HepG2 (cell line): ENCODE data around the gene RAB14. TPM values are rescaled to one million over a fixed set of nuclear protein-coding genes. Genes with fewer than 3 reads are reported as not detected.

Experiments used
- ATAC-seq: fragments of 200-7000 bp; cut with Tn5 transposase; 3 replicates; pipeline ENCODE4 v1.9.1; 2020; ENCODE audit warnings: mild to moderate bottlenecking, moderate library complexity
- BruUV-seq: library from RNA; stranded (reverse); fragments of 400-500 nt; replicated peaks from 2 replicates; lab custom pipeline; 2021; lab: Mats Ljungman, UMichigan
- CTCF ChIA-PET: fragments of 300-600 bp; formaldehyde crosslinking; extraction: SDS; loops from one replicate; lab custom pipeline; 2021; ENCODE audit warnings: low total read pairs, inconsistent platforms, low intra/inter-chr PET ratio; lab: Yijun Ruan, JAX
- POLR2A ChIA-PET: fragments of 350-600 bp; sonication (Branson Sonifier 250); formaldehyde crosslinking; loops from one replicate; lab custom pipeline; 2020; ENCODE audit warnings: antibody characterized with exemption, inconsistent platforms; lab: Yijun Ruan, JAX
- DNase-seq: peaks from one replicate; pipeline ENCODE4 v3.0.0-alpha.2; 2015; ENCODE audit warnings: low spot score
- FAIRE-seq: peaks from 3 replicates; lab custom pipeline; 2011; peaks lifted over from hg19 to GRCh38; lab: Jason Lieb, UNC
- H2AFZ ChIP-seq: one replicate; pipeline ENCODE4 v1.6.1; 2011; ENCODE audit warnings: low read length, inconsistent platforms
- H3K27ac ChIP-seq: fragments of 300-600 bp; 3 replicates; pipeline ENCODE4 v1.8.0; 2011; ENCODE audit warnings: mixed run types, mild to moderate bottlenecking, mixed read lengths, low read length, inconsistent platforms; ENCODE audit not compliant: insufficient read depth; ENCODE audit errors: extremely low read length
- H3K27me3 ChIP-seq, 2 experiments: fragments of 200-600 bp in 1 of 2; 2 replicates in 1 of 2; 3 replicates in 1 of 2; pipeline versions ENCODE4 v1.6.0 to v1.8.0; 2011; ENCODE audit warnings: low read length in 2 of 2, mild to moderate bottlenecking in 2 of 2, moderate library complexity in 2 of 2, inconsistent platforms in 1 of 2; ENCODE audit not compliant: insufficient read depth in 2 of 2, control insufficient read depth in 1 of 2
- H3K36me3 ChIP-seq, 2 experiments: fragments of 200-600 bp in 1 of 2; replicated peaks in 1 of 2; 2 replicates in 1 of 2; 3 replicates in 1 of 2; pipeline versions ENCODE4 v1.5.1 to v1.8.0; 2011; ENCODE audit warnings: low read length in 2 of 2, inconsistent platforms in 1 of 2; ENCODE audit not compliant: insufficient read depth in 2 of 2, control insufficient read depth in 1 of 2
- H3K4me1 ChIP-seq: 2 replicates; pipeline ENCODE4 v1.5.1; 2012; ENCODE audit warnings: low read length, inconsistent platforms; ENCODE audit not compliant: insufficient read depth
- H3K4me2 ChIP-seq: 2 replicates; pipeline ENCODE4 v1.6.0; 2011; ENCODE audit warnings: low read depth, low read length, inconsistent platforms
- H3K4me3 ChIP-seq, 3 experiments: fragments of 200-600 bp in 1 of 3; sonication (generic), shearing (Covaris generic) in 1 of 3; replicated peaks in 1 of 3; 2 replicates each; pipeline ENCODE4 v1.5.1; 2011 to 2016; ENCODE audit warnings: low read length in 3 of 3, inconsistent platforms in 2 of 3, low read depth in 2 of 3, mild to moderate bottlenecking in 2 of 3, control low read depth in 1 of 3, mixed read lengths in 1 of 3; ENCODE audit not compliant: insufficient read depth in 1 of 3
- H3K79me2 ChIP-seq: one replicate; pipeline ENCODE4 v1.6.1; 2011; ENCODE audit warnings: low read length, inconsistent platforms; ENCODE audit not compliant: insufficient read depth
- H3K9ac ChIP-seq: 2 replicates; pipeline ENCODE4 v1.6.0; 2011; ENCODE audit warnings: mild to moderate bottlenecking, low read depth, low read length, inconsistent platforms; ENCODE audit not compliant: insufficient read depth
- H3K9me3 ChIP-seq: 2 replicates; pipeline ENCODE4 v1.5.1; 2012; ENCODE audit warnings: mild to moderate bottlenecking, low read length
- H4K20me1 ChIP-seq: 2 replicates; pipeline ENCODE4 v1.6.0; 2011; ENCODE audit warnings: inconsistent platforms, mild to moderate bottlenecking, low read length, moderate library complexity; ENCODE audit not compliant: insufficient read depth
- ARNT ChIP-seq: fragments of 450-650 bp; IDR thresholded peaks from 2 replicates; pipeline ENCODE4 v1.6.1; 2017
- HMGA1 ChIP-seq: sonication (generic); formaldehyde crosslinking; conservative IDR thresholded peaks from 2 replicates; pipeline ENCODE4 v1.4.0; 2020; ENCODE audit warnings: missing genetic modification reagents
- HOXA3 ChIP-seq: sonication (generic); formaldehyde crosslinking; IDR thresholded peaks from 2 replicates; pipeline ENCODE4 v1.5.0; 2020; ENCODE audit warnings: missing genetic modification reagents
- KLF9 ChIP-seq: IDR thresholded peaks from 2 replicates; pipeline ENCODE4 v1.6.1; 2016; ENCODE audit warnings: low read depth
- ZNF230 ChIP-seq: sonication (generic); formaldehyde crosslinking; IDR thresholded peaks from 2 replicates; pipeline ENCODE4 v1.4.0; 2020; ENCODE audit warnings: mild to moderate bottlenecking, missing genetic modification reagents
- ZNF510 ChIP-seq: sonication (generic); formaldehyde crosslinking; IDR thresholded peaks from 2 replicates; pipeline ENCODE4 v1.4.0; 2020; ENCODE audit warnings: low read depth, mild to moderate bottlenecking, missing genetic modification reagents
- ZNF713 ChIP-seq: sonication (generic); formaldehyde crosslinking; IDR thresholded peaks from 2 replicates; pipeline ENCODE4 v1.4.0; 2020; ENCODE audit warnings: mild to moderate bottlenecking, missing genetic modification reagents
- ZNF781 ChIP-seq: sonication (generic); formaldehyde crosslinking; IDR thresholded peaks from 2 replicates; pipeline ENCODE4 v1.5.1; 2020; ENCODE audit warnings: borderline replicate concordance, mild to moderate bottlenecking, missing genetic modification reagents; ENCODE audit errors: not compliant biosample characterization
- WGBS: methylation state at CpG from one replicate; pipeline ENCODE4 v1.1.6; 2017; ENCODE audit warnings: low lambda C conversion rate; 5-methylcytosine and 5-hydroxymethylcytosine counted together
- in situ Hi-C: cut with HindIII; loops from 2 replicates; pipeline ENCODE4 v1.10.0; 2017; ENCODE audit warnings: low pct_unique_long_range_greater_than_20kb; ENCODE audit not compliant: extremely low pct_ligation_motif_present
- intact Hi-C: fragments of 100-400 bp; cut with micrococcal nuclease; formaldehyde crosslinking; loops from one replicate; pipeline ENCODE4 v1.10.0; 2022; ENCODE audit not compliant: unreplicated experiment
- polyA plus RNA-seq, 8 experiments: library from polyadenylated mRNA; depleted of rRNA in 3 of 8; stranded (reverse) in 7 of 8; unstranded in 1 of 8; fragments of >200 nt; fragmentation: Illumina TruSeq in 4 of 8; extraction: Trizol in 4 of 8; gene quantifications; 2 replicates each; pipeline versions ENCODE4 v1.2.1 to v1.2.3, GENCODE V29; 2011 to 2016; ENCODE audit warnings: low read depth in 4 of 8, missing spikeins in 1 of 8, mixed read lengths in 1 of 8; ENCODE audit not compliant: insufficient read depth in 1 of 8
- total RNA-seq, 5 experiments: library from RNA; depleted of rRNA; stranded (reverse); fragments of >200 nt; fragmentation: Illumina TruSeq; extraction: Trizol; gene quantifications; 2 replicates each; pipeline ENCODE4 v1.2.3, GENCODE V29; 2016; ENCODE audit warnings: low read depth in 1 of 5
- TF ChIP-seq, protein P1 (sequence below): sonication (generic); formaldehyde crosslinking; IDR thresholded peaks from 2 replicates; pipeline ENCODE4 v1.8.1; 2023; ENCODE audit warnings: mild to moderate bottlenecking, missing genetic modification reagents
- TF ChIP-seq, protein P2 (sequence below): sonication (generic); formaldehyde crosslinking; IDR thresholded peaks from 2 replicates; pipeline ENCODE4 v1.4.0; 2020; ENCODE audit warnings: missing genetic modification reagents, borderline replicate concordance

The RAB14 gene
- total and polyA plus RNA-seq, 2 of the 13 experiments (the other 11 are each of a cell fraction or from before 2014, with no cell fraction given) = 17.4 to 19.3 TPM

DNA sequence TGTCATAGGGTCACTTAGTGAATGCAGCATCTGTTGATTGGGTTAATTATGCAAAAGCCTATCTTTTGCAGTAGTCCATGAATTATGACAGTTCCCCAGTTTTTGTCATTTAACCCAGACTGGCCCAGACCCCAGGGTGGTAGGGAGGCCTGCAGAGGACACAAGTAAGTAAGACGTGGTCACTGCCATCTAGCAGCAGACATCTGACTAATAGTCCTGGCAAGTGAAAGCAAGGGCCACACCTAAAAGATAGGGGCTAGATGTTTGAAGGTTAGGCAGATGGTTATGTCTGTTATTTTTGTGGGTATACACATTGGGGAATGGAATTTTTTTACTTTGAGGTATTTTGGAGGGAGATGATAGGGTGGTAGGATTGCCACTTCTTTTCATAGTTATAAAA, 48.0 kb downstream of the RAB14 start:
- no peak overlapping the region for H2AFZ ChIP-seq
- no peak overlapping the region for H3K4me2 ChIP-seq
- no peaks in the 10 kb centered on the region for H4K20me1 ChIP-seq
- TF ChIP-seq, protein P1, sequence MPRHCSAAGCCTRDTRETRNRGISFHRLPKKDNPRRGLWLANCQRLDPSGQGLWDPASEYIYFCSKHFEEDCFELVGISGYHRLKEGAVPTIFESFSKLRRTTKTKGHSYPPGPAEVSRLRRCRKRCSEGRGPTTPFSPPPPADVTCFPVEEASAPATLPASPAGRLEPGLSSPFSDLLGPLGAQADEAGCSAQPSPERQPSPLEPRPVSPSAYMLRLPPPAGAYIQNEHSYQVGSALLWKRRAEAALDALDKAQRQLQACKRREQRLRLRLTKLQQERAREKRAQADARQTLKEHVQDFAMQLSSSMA (CRISPR knock-in tag) = no peak
- TF ChIP-seq ZNF781 (CRISPR knock-in tag) (no peak), ZNF230 (no peak), KLF9 (no peak), ZNF510 (no peak)
- intact Hi-C loops (no loop called here), in situ Hi-C loops (no loop called here)
- H3K27me3 ChIP-seq = no peaks in the 10 kb centered on the region
- FAIRE-seq (no peak), ATAC-seq (no peak), DNase-seq (no peak)
- H3K4me1 ChIP-seq = no peaks in the 10 kb centered on the region
- no peak overlapping the region for H3K27ac ChIP-seq
- peaks cover 9 to 24% of the 10 kb centered on the region in 2 experiments for H3K36me3 ChIP-seq
- CTCF ChIA-PET = no interaction called here
- POLR2A ChIA-PET = interaction anchor here (1.1 kb wide), 1 partner anchor 15 kb away, joined by 3 read pairs; no protein-coding TSS in a partner anchor
- H3K9ac ChIP-seq = no peak overlapping the region
- no peaks in the 10 kb centered on the region for H3K79me2 ChIP-seq
- 100% methylated on average over 1 of the region's 1 CpG for WGBS
- no peaks in the 10 kb centered on the region for H3K9me3 ChIP-seq
- H3K4me3 ChIP-seq = no peak overlapping the region
- BruUV-seq = no TSS peak

DNA sequence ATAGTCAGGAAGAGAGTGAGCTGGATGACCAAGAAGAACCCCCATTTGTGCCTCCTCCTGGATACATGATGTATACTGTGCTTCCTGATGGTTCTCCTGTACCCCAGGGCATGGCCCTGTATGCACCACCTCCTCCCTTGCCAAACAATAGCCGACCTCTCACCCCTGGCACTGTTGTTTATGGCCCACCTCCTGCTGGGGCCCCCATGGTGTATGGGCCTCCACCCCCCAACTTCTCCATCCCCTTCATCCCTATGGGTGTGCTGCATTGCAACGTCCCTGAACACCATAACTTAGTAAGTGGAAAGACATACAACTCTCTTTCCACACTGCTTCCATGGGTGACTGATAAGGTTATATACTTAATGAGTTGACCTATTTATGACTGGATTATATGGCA, 51.5 kb downstream of the RAB14 start:
- H3K79me2 ChIP-seq = no peaks in the 10 kb centered on the region
- POLR2A ChIA-PET = no interaction called here
- ATAC-seq = no peak
- peaks cover 13 to 31% of the 10 kb centered on the region in 2 experiments for H3K36me3 ChIP-seq
- no peak overlapping the region for H3K27ac ChIP-seq
- FAIRE-seq = no peak
- H2AFZ ChIP-seq = no peak overlapping the region
- no peaks in the 10 kb centered on the region for H3K9me3 ChIP-seq
- CTCF ChIA-PET = no interaction called here
- H3K4me2 ChIP-seq = no peak overlapping the region
- no peak overlapping the region for H3K9ac ChIP-seq
- no peak overlapping the region for H3K4me3 ChIP-seq
- no peaks in the 10 kb centered on the region for H4K20me1 ChIP-seq
- in situ Hi-C loops (no loop called here), intact Hi-C loops (no loop called here)
- no peaks in the 10 kb centered on the region for H3K27me3 ChIP-seq
- BruUV-seq = no TSS peak
- H3K4me1 ChIP-seq = no peaks in the 10 kb centered on the region
- DNase-seq = no peak
- WGBS = 79% methylated on average over 2 of the region's 2 CpGs
- TF ChIP-seq ZNF713 (CRISPR knock-in tag) = no peak
- TF ChIP-seq HMGA1 (CRISPR knock-in tag) = no peak
- TF ChIP-seq, protein P2, sequence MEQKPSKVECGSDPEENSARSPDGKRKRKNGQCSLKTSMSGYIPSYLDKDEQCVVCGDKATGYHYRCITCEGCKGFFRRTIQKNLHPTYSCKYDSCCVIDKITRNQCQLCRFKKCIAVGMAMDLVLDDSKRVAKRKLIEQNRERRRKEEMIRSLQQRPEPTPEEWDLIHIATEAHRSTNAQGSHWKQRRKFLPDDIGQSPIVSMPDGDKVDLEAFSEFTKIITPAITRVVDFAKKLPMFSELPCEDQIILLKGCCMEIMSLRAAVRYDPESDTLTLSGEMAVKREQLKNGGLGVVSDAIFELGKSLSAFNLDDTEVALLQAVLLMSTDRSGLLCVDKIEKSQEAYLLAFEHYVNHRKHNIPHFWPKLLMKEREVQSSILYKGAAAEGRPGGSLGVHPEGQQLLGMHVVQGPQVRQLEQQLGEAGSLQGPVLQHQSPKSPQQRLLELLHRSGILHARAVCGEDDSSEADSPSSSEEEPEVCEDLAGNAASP = no peak
- no peak for TF ChIP-seq HOXA3
- TF ChIP-seq ARNT = no peak
